Caco-2 (cell line): ENCODE measurements around the gene C6orf62. TPM values are rescaled to one million over a fixed set of nuclear protein-coding genes. Genes with fewer than 3 reads are reported as not detected.
A peak's percentile ranks its signal among the peaks of the same experiment; 100 is the strongest.
"Not testable (repeated sequence)": the region's sequence is repeated elsewhere in the genome, so short reads cannot be mapped to it uniquely, and the experiment has no call there.

Experiments
- BruUV-seq: library from RNA; stranded (reverse); fragments of 400-500 nt; replicated peaks from 2 replicates; lab custom pipeline; 2021; lab: Mats Ljungman, UMichigan
- CTCF ChIA-PET: fragments of 300-600 bp; sonication (Branson Sonifier 250); formaldehyde crosslinking; loops from one replicate; lab custom pipeline; 2022; ENCODE audit warnings: antibody characterized with exemption; lab: Charles Lee
- POLR2A ChIA-PET: fragments of 300-600 bp; sonication (Branson Sonifier 250); formaldehyde crosslinking; loops from one replicate; lab custom pipeline; 2022; ENCODE audit warnings: antibody characterized with exemption; lab: Charles Lee
- DNase-seq, 2 experiments: peaks; one replicate each; pipeline versions ENCODE4 v3.0.0 to v3.0.0-alpha.2; 2020 to 2022
- H3K27me3 ChIP-seq: replicated peaks from 2 replicates; pipeline ENCODE4 v1.6.0; 2011; ENCODE audit warnings: low read length; ENCODE audit not compliant: control insufficient read depth, insufficient read depth
- H3K36me3 ChIP-seq: 2 replicates; pipeline ENCODE4 v1.5.1; 2011; ENCODE audit warnings: low read length; ENCODE audit not compliant: control insufficient read depth, insufficient read depth
- H3K4me1 ChIP-seq: fragments of 250-450 bp; sonication (Bioruptor Pico); 2 replicates; pipeline ENCODE4 v1.5.1; 2020; ENCODE audit warnings: mild to moderate bottlenecking
- H3K4me3 ChIP-seq: 2 replicates; pipeline ENCODE4 v1.5.1; 2011; ENCODE audit warnings: low read depth, mild to moderate bottlenecking, control low read depth, low read length
- H3K9me3 ChIP-seq: fragments of 250-450 bp; sonication (Bioruptor Pico); 2 replicates; pipeline ENCODE4 v1.5.1; 2020; ENCODE audit warnings: mild to moderate bottlenecking, moderate library complexity
- H3K27ac Mint-ChIP-seq: one replicate; pipeline ENCODE4 v1.8.0; 2022; ENCODE audit warnings: mixed read lengths; ENCODE audit not compliant: unreplicated experiment
- H3K27me3 Mint-ChIP-seq: one replicate; pipeline ENCODE4 v1.8.0; 2022; ENCODE audit warnings: mixed read lengths; ENCODE audit not compliant: insufficient read depth, unreplicated experiment
- H3K36me3 Mint-ChIP-seq: one replicate; pipeline ENCODE4 v1.8.0; 2022; ENCODE audit warnings: mild to moderate bottlenecking, mixed read lengths; ENCODE audit not compliant: insufficient read depth, unreplicated experiment
- H3K4me1 Mint-ChIP-seq: one replicate; pipeline ENCODE4 v1.8.0; 2022; ENCODE audit warnings: low read depth, mixed read lengths; ENCODE audit not compliant: unreplicated experiment
- H3K4me3 Mint-ChIP-seq: one replicate; pipeline ENCODE4 v1.8.0; 2022; ENCODE audit warnings: mild to moderate bottlenecking, moderate library complexity, mixed read lengths; ENCODE audit not compliant: unreplicated experiment
- H3K9me3 Mint-ChIP-seq: one replicate; pipeline ENCODE4 v1.8.0; 2022; ENCODE audit warnings: mixed read lengths; ENCODE audit not compliant: unreplicated experiment
- CTCF ChIP-seq, 2 experiments: fragments of 200-600 bp in 1 of 2; IDR thresholded peaks; 1 replicate in 1 of 2; 2 replicates in 1 of 2; pipeline versions ENCODE4 v1.5.1 to v1.8.0; 2011 to 2022; ENCODE audit warnings: antibody characterized with exemption in 1 of 2, control low read depth in 1 of 2, inconsistent platforms in 1 of 2, low read depth in 1 of 2, low read length in 1 of 2, mild to moderate bottlenecking in 1 of 2, moderate library complexity in 1 of 2; ENCODE audit not compliant: insufficient read depth in 1 of 2, severe bottlenecking in 1 of 2, unreplicated experiment in 1 of 2
- intact Hi-C: fragments of 100-400 bp; cut with micrococcal nuclease; formaldehyde crosslinking; loops from one replicate; pipeline ENCODE4 v1.10.0; 2022; ENCODE audit not compliant: unreplicated experiment
- total RNA-seq: library from RNA; stranded (reverse); gene quantifications from 2 replicates; pipeline ENCODE4 v1.2.3, GENCODE V29; 2022

C6orf62 gene
- total RNA-seq, 1 experiment from 2014 or later: 74.2 TPM

GRCh38 chr6:24766680-24767462 lies 47.9 kb upstream of the C6orf62 start:
- Histone ChIP-seq H3K4me3 (no peak overlapping the region), H3K27me3 (no peaks in the 10 kb centered on the region), H3K36me3 (no peaks in the 10 kb centered on the region), H3K9me3 (no peaks in the 10 kb centered on the region), H3K4me1 (no peaks in the 10 kb centered on the region; the same call in 1 of the 2 replicates)
- Mint-ChIP-seq H3K27ac (no peak overlapping the region), H3K27me3 (no peaks in the 10 kb centered on the region), H3K9me3 (no peaks in the 10 kb centered on the region), H3K4me3 (no peak overlapping the region), H3K36me3 (no peaks in the 10 kb centered on the region), H3K4me1 (peaks cover 14% of the 10 kb centered on the region)
- DNase-seq: no peak
- intact Hi-C loops: loop anchor here (1.0 kb wide), 2 partner anchors 46 to 184 kb away; no protein-coding TSS in a partner anchor
- ChIA-PET POLR2A (no interaction called here), CTCF (interaction anchor here (1.2 kb wide), 1 partner anchor 14 kb away, joined by 3 read pairs; no protein-coding TSS in a partner anchor)
- peak; percentile 32 for TF ChIP-seq CTCF (IDR thresholded peaks at IDR 0.05; ENCODE audit: insufficient read depth in 1 of 2, low read depth in 1 of 2, low read length in 1 of 2, severe bottlenecking in 1 of 2, unreplicated experiment in 1 of 2)
- no TSS peak for BruUV-seq

- H3K4me3 Mint-ChIP-seq, POLR2A ChIA-PET: not testable (repeated sequence)
These were observed 47.0 kb upstream of the C6orf62 start for GRCh38 chr6:24765968-24766367.

GRCh38 chr6:24764833-24765828 lies 46.2 kb upstream of the C6orf62 start:
- H3K27me3 ChIP-seq, H3K4me3 ChIP-seq, DNase-seq, intact Hi-C loops, CTCF ChIA-PET, H3K9me3 ChIP-seq, H3K4me1 ChIP-seq, H3K27ac Mint-ChIP-seq, H3K4me3 Mint-ChIP-seq, H3K36me3 ChIP-seq, POLR2A ChIA-PET, H3K27me3 Mint-ChIP-seq, H3K36me3 Mint-ChIP-seq, H3K9me3 Mint-ChIP-seq: not testable (repeated sequence)
- BruUV-seq: TSS peak; percentile 71
- H3K4me1 Mint-ChIP-seq: peaks cover 14% of the 10 kb centered on the region

More at GRCh38 chr6:24765968-24766367, 47.0 kb upstream of the C6orf62 start:
- H3K9me3 ChIP-seq, H3K27ac Mint-ChIP-seq, CTCF ChIA-PET, BruUV-seq, DNase-seq, H3K36me3 Mint-ChIP-seq, H3K27me3 ChIP-seq, H3K27me3 Mint-ChIP-seq, H3K4me1 ChIP-seq, H3K36me3 ChIP-seq, H3K4me3 ChIP-seq, H3K9me3 Mint-ChIP-seq: not testable (repeated sequence)
- peaks cover 14% of the 10 kb centered on the region for H3K4me1 Mint-ChIP-seq
- intact Hi-C loops: loop anchor here (1.0 kb wide), 2 partner anchors 45 to 183 kb away; no protein-coding TSS in a partner anchor
